HCT116 (cell line): ENCODE results near the gene LMNA. TPM values are rescaled to one million over a fixed set of nuclear protein-coding genes. Genes with fewer than 3 reads are reported as not detected.
"Not testable (repeated sequence)": the region's sequence is repeated elsewhere in the genome, so short reads cannot be mapped to it uniquely, and the experiment has no call there.

Source experiments
- ATAC-seq: fragments of 200-7000 bp; cut with Tn5 transposase; 2 replicates; pipeline ENCODE4 v1.9.1; 2020; ENCODE audit warnings: mild to moderate bottlenecking, moderate library complexity
- BruUV-seq: library from RNA; stranded (reverse); fragments of 400-500 nt; replicated peaks from 2 replicates; lab custom pipeline; 2021; lab: Mats Ljungman, UMichigan
- CTCF ChIA-PET: fragments of 300-600 bp; sonication (Branson Sonifier 250); formaldehyde crosslinking; loops from one replicate; lab custom pipeline; 2021; ENCODE audit warnings: antibody characterized with exemption; lab: Charles Lee
- POLR2A ChIA-PET: fragments of 300-600, 350-600 bp; sonication (Branson Sonifier 250); formaldehyde crosslinking; loops from one replicate; lab custom pipeline; 2021; ENCODE audit warnings: antibody characterized with exemption; lab: Charles Lee
- RAD21 ChIA-PET, 2 experiments: fragments of 300-600 bp; sonication (Branson Sonifier 250); formaldehyde crosslinking; loops; one replicate each; lab custom pipeline; 2023; ENCODE audit warnings: low total read pairs in 2 of 2; ENCODE audit not compliant: uncharacterized antibody in 2 of 2, unreplicated experiment in 2 of 2, low non-redundant PET in 1 of 2; lab: Charles Lee
- DNase-seq: peaks from one replicate; pipeline ENCODE4 v3.0.0-alpha.2; 2010; ENCODE audit warnings: low read depth, low spot score
- H2AFZ ChIP-seq: fragments of 200-600 bp; shearing (Covaris generic), sonication (generic); 2 replicates; pipeline ENCODE4 v1.6.1; 2017; ENCODE audit warnings: low read depth, mixed run types, mixed read lengths, antibody characterized with exemption, low read length; ENCODE audit not compliant: poor library complexity, severe bottlenecking
- H3K27ac ChIP-seq: 2 replicates; pipeline ENCODE4 v1.5.1; 2012; ENCODE audit warnings: low read depth, low read length
- H3K27me3 ChIP-seq: fragments of 200-600 bp; sonication (generic); 2 replicates; pipeline ENCODE4 v1.6.1; 2016; ENCODE audit warnings: mixed run types, low read length, mixed read lengths; ENCODE audit not compliant: insufficient read depth
- H3K36me3 ChIP-seq, 2 experiments: fragments of 200-500 bp in 1 of 2; fragments of 200-600 bp in 1 of 2; sonication (Bioruptor generic) in 1 of 2; sonication (generic) in 1 of 2; 2 replicates each; pipeline versions ENCODE4 v1.5.1 to v1.6.1; 2014 to 2016; ENCODE audit warnings: low read length in 2 of 2, inconsistent platforms in 1 of 2, mixed read lengths in 1 of 2, mixed run types in 1 of 2; ENCODE audit not compliant: insufficient read depth in 2 of 2, control insufficient read depth in 1 of 2
- H3K4me1 ChIP-seq, 2 experiments: fragments of 200-600 bp in 1 of 2; sonication (generic) in 1 of 2; 2 replicates each; pipeline versions ENCODE4 v1.5.1 to v1.6.1; 2012 to 2017; ENCODE audit warnings: low read length in 2 of 2, inconsistent platforms in 1 of 2, mild to moderate bottlenecking in 1 of 2, mixed read lengths in 1 of 2, mixed run types in 1 of 2, moderate library complexity in 1 of 2; ENCODE audit not compliant: insufficient read depth in 2 of 2, control insufficient read depth in 1 of 2
- H3K4me2 ChIP-seq: fragments of 200-600 bp; sonication (generic); 2 replicates; pipeline ENCODE4 v1.6.1; 2017; ENCODE audit warnings: mixed run types, low read length, mixed read lengths
- H3K4me3 ChIP-seq, 2 experiments: fragments of 200-600 bp in 1 of 2; sonication (generic) in 1 of 2; replicated peaks in 1 of 2; 2 replicates each; pipeline ENCODE4 v1.5.1; 2011 to 2016; ENCODE audit warnings: low read length in 2 of 2, control low read depth in 1 of 2, low read depth in 1 of 2, mild to moderate bottlenecking in 1 of 2, mixed read lengths in 1 of 2, mixed run types in 1 of 2
- H3K79me2 ChIP-seq: fragments of 200-600 bp; sonication (generic); 2 replicates; pipeline ENCODE4 v1.6.1; 2017; ENCODE audit warnings: mild to moderate bottlenecking, mixed run types, low read length, moderate library complexity, mixed read lengths; ENCODE audit not compliant: insufficient read depth
- H3K9ac ChIP-seq: fragments of 200-600 bp; sonication (generic); 2 replicates; pipeline ENCODE4 v1.6.1; 2016; ENCODE audit warnings: low read length, mixed read lengths
- H3K9me2 ChIP-seq: fragments of 200-600 bp; sonication (generic), shearing (Covaris generic); 2 replicates; pipeline ENCODE4 v1.6.1; 2017; ENCODE audit warnings: mixed run types, mild to moderate bottlenecking, moderate library complexity; ENCODE audit not compliant: insufficient read depth
- H3K9me3 ChIP-seq, 2 experiments: fragments of 200-500 bp in 1 of 2; fragments of 200-600 bp in 1 of 2; sonication (Bioruptor generic) in 1 of 2; sonication (generic) in 1 of 2; 2 replicates each; pipeline ENCODE4 v1.6.1; 2014 to 2017; ENCODE audit warnings: low read length in 2 of 2, mixed read lengths in 2 of 2, inconsistent platforms in 1 of 2, low read depth in 1 of 2, mild to moderate bottlenecking in 1 of 2, mixed run types in 1 of 2, moderate library complexity in 1 of 2; ENCODE audit not compliant: control insufficient read depth in 1 of 2, insufficient read depth in 1 of 2
- H4K20me1 ChIP-seq: fragments of 200-600 bp; sonication (generic), shearing (Covaris generic); 2 replicates; pipeline ENCODE4 v1.6.1; 2017; ENCODE audit warnings: mixed run types, mild to moderate bottlenecking, moderate library complexity; ENCODE audit not compliant: insufficient read depth
- CBX3 ChIP-seq: IDR thresholded peaks from 2 replicates; pipeline ENCODE4 v1.6.1; 2012; ENCODE audit warnings: low read depth
- CEBPB ChIP-seq: IDR thresholded peaks from 2 replicates; pipeline ENCODE4 v1.6.1; 2012; ENCODE audit warnings: low read depth
- EGR1 ChIP-seq: IDR thresholded peaks from 2 replicates; pipeline ENCODE4 v1.6.1; 2012; ENCODE audit warnings: low read depth
- ELF1 ChIP-seq: IDR thresholded peaks from 2 replicates; pipeline ENCODE4 v1.6.1; 2012; ENCODE audit warnings: low read depth, borderline replicate concordance
- EZH2 ChIP-seq: fragments of 200-600 bp; sonication (generic); IDR thresholded peaks from 2 replicates; pipeline ENCODE4 v1.6.1; 2017; ENCODE audit warnings: antibody characterized with exemption, mixed run types
- FOSL1 ChIP-seq: IDR thresholded peaks from 2 replicates; pipeline ENCODE4 v1.6.1; 2012; ENCODE audit warnings: low read depth
- MAX ChIP-seq: IDR thresholded peaks from 2 replicates; pipeline ENCODE4 v1.6.1; 2012
- POLR2A ChIP-seq: IDR thresholded peaks from 2 replicates; pipeline ENCODE4 v1.7.0; 2011; ENCODE audit warnings: borderline replicate concordance; ENCODE audit not compliant: insufficient read depth, insufficient read length; ENCODE audit errors: extremely low read depth
- POLR2AphosphoS5 ChIP-seq: IDR thresholded peaks from 2 replicates; pipeline ENCODE4 v1.6.1; 2011; ENCODE audit warnings: mild to moderate bottlenecking, low read depth, low read length, moderate library complexity
- RAD21 ChIP-seq: IDR thresholded peaks from 2 replicates; pipeline ENCODE4 v1.6.1; 2012; ENCODE audit warnings: low read depth, mild to moderate bottlenecking
- SIN3A ChIP-seq: IDR thresholded peaks from 2 replicates; pipeline ENCODE4 v1.6.1; 2012; ENCODE audit warnings: low read depth
- TCF7L2 ChIP-seq: IDR thresholded peaks from 2 replicates; pipeline ENCODE4 v1.7.0; 2011; ENCODE audit warnings: borderline replicate concordance, inconsistent platforms; ENCODE audit not compliant: insufficient read depth, insufficient read length; ENCODE audit errors: extremely low read depth
- YY1 ChIP-seq: IDR thresholded peaks from 2 replicates; pipeline ENCODE4 v1.6.1; 2011; ENCODE audit warnings: low read length, low read depth, moderate library complexity, mild to moderate bottlenecking; ENCODE audit not compliant: insufficient replicate concordance; ENCODE audit errors: extremely low read depth
- intact Hi-C: fragments of 100-400 bp; cut with micrococcal nuclease; formaldehyde crosslinking; loops from 2 replicates; pipeline ENCODE4 v1.10.0; 2022
- total RNA-seq: library from RNA; stranded (reverse); gene quantifications from one replicate; pipeline ENCODE4 v1.2.1, GENCODE V29; 2021; ENCODE audit not compliant: unreplicated experiment

LMNA gene
- total RNA-seq, 1 experiment from 2014 or later, result 528 TPM

- H3K9me2 ChIP-seq, result no peaks in the 10 kb centered on the region
- no peak overlapping the region for H3K27ac ChIP-seq
- H3K9me3 ChIP-seq, result no peaks in the 10 kb centered on the region
- no peaks in the 10 kb centered on the region for H3K4me1 ChIP-seq
- no peak overlapping the region for H3K4me3 ChIP-seq
- H3K79me2 ChIP-seq, result no peaks in the 10 kb centered on the region
- H2AFZ ChIP-seq, result no peak overlapping the region
- ATAC-seq (no peak), DNase-seq (no peak)
- CTCF ChIA-PET, result no interaction called here
- no TSS peak for BruUV-seq
- POLR2A ChIA-PET, result no interaction called here
- H3K4me2 ChIP-seq, result no peak overlapping the region
- RAD21 ChIA-PET, result no interaction called here
- H4K20me1 ChIP-seq, result no peaks in the 10 kb centered on the region
- no peak for TF ChIP-seq SIN3A
- no peak for TF ChIP-seq MAX
- TF ChIP-seq EZH2, result no peak
- no peak for TF ChIP-seq RAD21
- no peak for TF ChIP-seq CEBPB
- TF ChIP-seq POLR2AphosphoS5, result no peak
- no peak for TF ChIP-seq POLR2A
- no peak for TF ChIP-seq YY1
- TF ChIP-seq FOSL1, result no peak
- TF ChIP-seq CBX3, result no peak
- TF ChIP-seq TCF7L2, result no peak
- TF ChIP-seq EGR1, result no peak
- no peak for TF ChIP-seq ELF1
- H3K9ac ChIP-seq, result no peak overlapping the region
- intact Hi-C loops, result no loop called here
- no peaks in the 10 kb centered on the region for H3K27me3 ChIP-seq
- no peaks in the 10 kb centered on the region for H3K36me3 ChIP-seq
Measured at GRCh38 chr1:156180471-156180870, 66.0 kb downstream of the LMNA start.

- intact Hi-C loops, H2AFZ ChIP-seq, H3K4me2 ChIP-seq, CTCF ChIA-PET, ATAC-seq, POLR2A ChIA-PET, H3K9me2 ChIP-seq, H4K20me1 ChIP-seq, H3K79me2 ChIP-seq, BruUV-seq, RAD21 ChIA-PET, H3K4me3 ChIP-seq, H3K27me3 ChIP-seq, H3K27ac ChIP-seq, DNase-seq, H3K36me3 ChIP-seq, H3K4me1 ChIP-seq, H3K9ac ChIP-seq, H3K9me3 ChIP-seq: not testable (repeated sequence)
Measured at GRCh38 chr1:156181391-156181924, 66.9 kb downstream of the LMNA start.

GRCh38 chr1:156182010-156182779 is 67.7 kb downstream of the LMNA start:
- DNase-seq, H3K4me1 ChIP-seq, H3K9ac ChIP-seq, H3K9me3 ChIP-seq, H3K4me3 ChIP-seq, H3K27ac ChIP-seq, H4K20me1 ChIP-seq, CTCF ChIA-PET, H3K9me2 ChIP-seq, H3K27me3 ChIP-seq, BruUV-seq, H2AFZ ChIP-seq, H3K4me2 ChIP-seq, intact Hi-C loops, H3K79me2 ChIP-seq, RAD21 ChIA-PET, H3K36me3 ChIP-seq, ATAC-seq, POLR2A ChIA-PET: not testable (repeated sequence)
